ENCODE measurements around the gene MPND.

Gene MPND

DNA sequence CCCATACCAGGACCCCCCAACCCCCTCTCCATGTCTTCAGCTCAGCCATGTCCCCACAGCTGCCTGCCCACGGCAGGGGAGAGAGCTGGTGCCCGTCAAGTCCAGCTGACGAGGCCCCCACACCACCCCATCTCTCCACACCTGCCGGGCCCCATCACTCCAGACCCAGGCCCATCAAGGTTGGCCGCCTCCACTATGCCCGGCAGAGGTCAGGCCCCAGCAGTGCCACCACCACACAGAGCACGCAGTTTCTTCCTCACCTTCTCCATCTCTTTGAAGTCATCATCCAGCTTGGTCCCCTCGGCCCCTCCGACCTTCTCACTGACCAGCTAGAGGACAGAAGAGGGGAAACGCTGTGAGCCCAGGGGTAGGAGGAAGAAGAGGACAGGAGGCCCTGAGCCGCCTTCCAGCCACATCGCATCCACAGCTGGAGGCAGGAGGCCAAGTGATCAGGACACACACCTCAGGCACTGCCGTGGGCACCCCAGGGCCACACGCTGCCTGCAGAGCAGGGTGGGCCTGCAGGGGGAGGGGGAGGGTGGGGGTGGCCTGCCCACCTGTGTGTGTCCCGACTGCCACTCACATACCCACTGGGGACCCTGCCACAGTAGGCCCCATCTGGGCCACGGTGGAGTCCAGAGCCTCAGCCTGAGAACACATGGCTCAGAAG lies 23.4 kb downstream of the MPND start:
- DNase-seq (ENCODE audit: low spot score) = no peak

DNA sequence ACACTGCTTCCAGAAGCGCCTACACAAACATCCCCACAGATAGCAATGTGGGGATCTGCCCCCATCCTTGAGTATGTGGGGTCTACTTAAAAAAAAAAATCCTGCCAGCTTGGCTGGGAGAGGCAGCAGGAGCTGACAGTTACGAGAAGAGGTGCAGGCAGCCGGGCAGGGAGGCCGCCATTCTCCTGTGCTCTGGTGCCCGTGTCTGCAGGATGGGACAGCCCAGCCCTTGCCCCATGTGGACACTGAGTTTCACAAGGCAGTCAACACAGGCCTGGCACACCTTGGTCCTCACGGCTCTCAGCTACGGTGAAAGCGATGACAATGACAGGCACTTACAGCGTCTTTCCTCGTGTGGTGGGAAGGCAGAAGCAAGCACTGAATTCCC lies 24.0 kb downstream of the MPND start:
- no peak for DNase-seq (ENCODE audit: low spot score)

DNA sequence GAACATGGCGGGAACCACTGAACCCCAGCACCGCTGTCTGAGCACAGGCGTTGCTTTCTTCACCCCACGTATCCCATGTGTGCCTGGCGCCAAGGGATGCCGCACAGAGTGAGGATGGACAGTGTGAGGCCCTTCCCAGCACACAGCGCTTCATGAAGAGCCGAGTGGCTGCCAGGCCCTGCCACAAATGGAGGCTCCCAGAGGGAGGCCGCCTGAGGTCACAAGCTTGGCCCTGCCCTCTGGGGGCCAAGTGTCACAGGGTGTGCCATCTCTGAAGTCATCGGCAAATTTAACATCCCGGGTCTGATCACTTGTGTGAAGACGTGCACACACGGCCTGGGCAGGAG lies 24.4 kb downstream of the MPND start:
- DNase-seq (ENCODE audit: low spot score) = no peak

DNA sequence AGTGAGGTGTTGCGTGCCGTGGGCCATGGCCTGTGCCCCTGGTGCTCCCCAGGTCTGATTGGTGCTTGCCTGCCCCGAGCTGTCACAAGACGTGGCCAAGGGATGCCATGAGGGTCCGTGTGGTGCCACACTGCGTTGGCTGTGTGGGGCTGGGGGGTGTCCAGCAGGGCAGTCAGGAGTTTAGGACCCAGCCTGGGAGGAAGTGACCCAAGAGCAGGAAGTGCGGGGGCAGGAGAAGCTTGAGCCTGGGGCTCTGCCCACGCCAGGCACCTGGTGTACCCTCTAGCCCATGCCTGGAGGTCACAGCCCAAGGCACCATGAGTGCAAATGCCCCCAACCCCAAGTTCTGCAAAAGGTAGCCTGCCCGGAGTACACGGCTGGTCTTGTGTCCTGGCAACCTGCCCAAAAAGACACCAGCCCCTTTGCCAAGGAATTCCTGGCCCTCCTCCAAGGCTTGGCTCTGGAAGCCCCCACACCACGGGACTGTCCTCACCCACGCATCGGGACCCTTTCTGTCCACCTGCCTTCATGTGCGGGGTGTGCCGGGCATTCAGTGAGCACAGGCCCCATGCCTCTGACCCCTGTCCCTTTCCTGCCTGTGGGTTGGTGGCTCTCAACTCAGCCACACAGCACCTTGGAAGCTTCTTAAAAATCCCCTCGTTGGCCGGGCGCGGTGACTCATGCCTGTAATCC lies 24.9 kb downstream of the MPND start:
- DNase-seq (ENCODE audit: low spot score) = no peak

DNA sequence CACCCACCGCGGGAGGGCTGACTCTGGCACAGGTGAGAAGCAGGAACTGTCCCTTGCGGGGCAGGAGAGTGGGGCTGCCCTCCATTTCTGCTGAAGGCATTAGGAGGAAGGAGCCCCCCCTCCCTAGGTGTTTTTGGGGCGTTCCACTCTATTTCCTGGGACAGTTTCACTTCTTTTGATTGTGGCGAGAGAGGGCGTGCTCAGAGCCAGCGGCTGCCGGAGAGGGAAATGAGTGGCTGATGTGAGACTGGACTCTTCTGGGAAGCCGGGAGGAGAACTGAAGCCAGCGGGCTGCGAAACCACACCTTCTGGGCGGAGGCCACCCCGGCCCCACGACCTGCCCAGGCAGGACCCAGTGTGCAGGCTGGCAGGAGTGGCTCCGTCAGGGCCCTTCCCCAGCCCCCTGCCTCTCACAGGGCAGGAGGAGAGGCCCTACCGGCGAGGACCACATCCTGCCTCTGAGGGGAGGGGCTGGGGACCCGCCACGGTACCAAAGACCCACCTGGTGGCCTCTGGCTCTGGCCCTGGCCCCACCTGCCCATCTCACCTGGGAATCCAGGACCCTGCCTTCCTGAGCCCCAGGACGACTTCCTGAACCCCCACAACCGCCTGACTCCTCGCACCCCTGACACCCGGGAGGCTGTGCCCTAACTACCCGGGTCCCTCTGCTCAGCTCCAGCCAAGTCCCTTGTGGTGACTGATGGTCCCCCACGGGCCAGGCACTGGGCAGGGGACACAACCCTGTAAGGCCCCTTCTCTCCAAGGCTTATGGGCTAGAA lies 25.9 kb downstream of the MPND start:
- no peak for DNase-seq (ENCODE audit: low spot score)

DNA sequence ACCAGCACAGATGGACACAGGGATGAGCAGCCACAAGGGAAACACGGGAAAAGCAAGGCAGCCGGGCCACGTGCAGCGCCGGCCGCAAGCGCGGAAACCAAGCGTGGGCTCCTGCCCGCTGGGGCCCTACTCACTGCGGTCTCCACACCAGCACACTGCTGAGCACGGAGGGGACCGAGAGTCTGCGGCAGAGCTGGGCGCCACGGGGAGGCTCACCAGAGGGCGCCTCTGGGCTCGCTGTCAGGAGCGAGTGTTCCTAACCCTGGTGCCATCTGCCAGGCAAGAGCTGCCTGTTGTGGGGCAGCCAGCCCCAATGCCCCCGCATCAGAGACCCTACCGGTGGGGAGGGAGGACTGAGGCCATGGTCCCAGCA lies 26.5 kb downstream of the MPND start:
- no peak for DNase-seq (ENCODE audit: low spot score)

DNA sequence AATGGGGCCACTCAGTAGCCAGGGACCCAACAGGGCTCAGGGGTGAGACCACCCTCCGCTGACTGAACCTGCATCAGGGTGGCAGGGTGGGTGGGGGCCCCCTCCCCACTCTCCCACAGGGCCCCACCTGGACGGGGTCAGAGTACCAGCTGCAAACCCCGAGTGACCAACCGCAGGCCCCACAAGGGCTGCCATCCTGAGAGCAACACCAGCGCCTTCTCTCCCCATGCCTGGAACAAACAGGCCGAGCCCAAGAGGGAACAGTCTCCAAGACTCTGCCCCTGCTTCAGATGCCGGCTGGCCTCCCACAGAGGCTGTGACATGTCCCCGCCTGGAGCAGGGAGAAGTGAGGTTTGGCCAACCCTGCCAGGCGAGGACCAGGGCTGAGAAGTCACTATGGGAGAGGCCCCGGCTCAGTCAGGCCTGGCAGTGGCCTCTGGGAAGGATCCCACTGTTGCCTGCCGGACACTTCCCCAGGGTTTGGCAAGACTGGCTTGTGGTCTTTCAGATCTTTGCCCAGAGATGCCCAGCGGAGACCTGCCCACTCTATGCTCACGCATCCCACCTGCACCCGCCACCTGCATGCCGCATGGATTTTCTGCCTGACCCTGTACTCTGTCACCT lies 27.2 kb downstream of the MPND start:
- no peak for DNase-seq (ENCODE audit: low spot score)

DNA sequence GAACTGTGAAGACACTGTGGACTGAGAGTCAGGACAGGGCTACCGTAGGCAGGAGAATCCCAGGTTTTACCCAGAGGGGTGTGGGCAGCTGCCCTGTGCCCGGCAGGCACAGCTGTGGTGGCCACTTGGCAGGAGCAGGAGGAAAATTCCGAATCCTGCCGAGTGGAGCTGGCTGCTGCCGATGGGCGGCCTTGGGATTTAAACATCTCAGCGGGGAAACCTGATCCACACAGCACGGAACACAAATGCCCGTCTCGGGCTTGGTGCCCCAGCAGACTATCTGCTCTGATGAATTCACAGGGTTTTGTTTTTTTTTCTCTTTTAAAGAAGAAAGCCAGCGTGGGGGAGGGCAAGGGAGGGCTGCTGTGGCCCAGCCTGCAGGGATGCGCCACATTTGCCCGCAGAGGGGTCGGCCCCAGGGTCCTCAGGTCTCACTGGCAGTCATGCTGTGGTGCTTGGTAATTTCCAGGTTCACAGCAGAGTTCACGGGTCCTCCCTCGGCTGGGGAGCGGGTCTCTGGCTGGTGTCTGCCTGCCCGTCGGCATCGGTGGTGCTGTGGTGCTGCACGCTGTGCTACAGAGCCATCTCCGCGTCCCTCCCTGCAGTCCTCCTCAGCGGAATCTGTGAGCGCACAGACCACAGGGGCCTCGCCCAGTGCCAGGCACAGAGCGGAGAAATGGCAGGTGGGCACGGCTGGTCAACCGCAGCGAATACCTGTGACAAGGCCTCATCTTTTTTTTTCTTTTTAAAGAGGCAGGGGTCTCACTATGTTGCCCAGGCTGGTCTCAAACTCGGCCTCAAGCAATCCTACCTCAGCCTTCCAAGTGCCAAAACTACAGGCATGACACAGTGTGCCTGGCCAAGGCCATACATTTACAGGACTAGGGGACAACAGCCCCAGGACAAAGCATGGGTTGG lies 28.1 kb downstream of the MPND start:
- no peak for DNase-seq (ENCODE audit: low spot score)

DNA sequence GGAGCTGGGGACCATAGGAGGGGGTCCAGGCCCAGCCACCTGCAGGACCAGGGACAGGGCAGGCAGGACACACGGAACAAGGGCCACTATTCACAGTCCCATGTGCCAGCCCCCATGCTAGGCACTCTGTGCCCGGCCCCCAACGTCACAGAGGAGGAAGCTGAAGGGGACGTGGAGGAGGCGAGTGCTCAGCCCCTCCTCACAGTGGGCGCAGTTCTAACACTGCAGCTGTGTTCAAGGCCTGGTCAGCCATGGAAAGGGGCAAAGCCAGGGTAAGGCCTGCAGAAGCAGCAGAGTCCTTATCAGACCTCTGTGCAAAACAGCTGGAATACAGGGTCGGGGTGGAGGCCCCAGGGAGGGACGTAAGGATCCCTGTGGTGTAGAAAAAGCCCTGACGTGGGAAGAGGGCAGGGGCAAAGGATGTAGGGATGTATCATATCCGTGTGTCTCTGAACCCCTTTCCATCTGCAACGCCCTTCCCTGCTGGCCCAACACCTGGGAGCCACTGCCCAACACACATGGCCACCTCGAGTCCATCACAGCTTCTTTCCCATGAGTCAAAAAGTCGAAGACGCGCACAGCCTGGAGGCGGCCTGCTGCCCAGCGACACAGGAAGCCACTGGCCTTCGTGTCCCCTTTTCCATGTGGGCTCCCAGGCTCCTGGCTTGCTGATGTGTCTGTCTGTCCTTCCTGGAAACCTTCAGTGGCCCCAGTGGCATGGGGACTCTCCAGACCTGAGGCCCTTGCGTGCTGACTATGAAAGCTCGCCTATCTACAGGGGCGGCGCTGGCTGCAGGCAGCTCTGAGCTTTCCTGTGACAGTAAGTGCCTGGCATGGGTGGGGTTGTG lies 29.0 kb downstream of the MPND start:
- DNase-seq (ENCODE audit: low spot score) = no peak

DNA sequence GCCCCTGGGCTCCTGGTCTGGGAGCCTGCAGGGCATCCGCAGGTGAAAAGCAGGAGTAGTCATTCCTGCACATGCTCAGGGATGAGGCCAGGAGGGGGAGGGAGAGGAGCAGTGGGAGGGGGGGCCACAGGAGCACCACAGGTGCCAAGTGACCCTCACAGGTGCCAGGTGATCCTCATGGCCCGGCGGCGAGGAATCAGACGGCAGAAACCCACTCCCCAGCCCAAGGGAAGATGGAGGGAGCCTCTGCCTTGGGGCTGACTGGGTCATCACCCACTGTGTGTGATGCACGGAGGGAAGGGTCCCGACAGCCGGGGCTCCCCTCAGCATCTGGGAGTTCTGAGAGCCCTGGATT lies 29.6 kb downstream of the MPND start:
- DNase-seq (ENCODE audit: low spot score) = no peak

DNA sequence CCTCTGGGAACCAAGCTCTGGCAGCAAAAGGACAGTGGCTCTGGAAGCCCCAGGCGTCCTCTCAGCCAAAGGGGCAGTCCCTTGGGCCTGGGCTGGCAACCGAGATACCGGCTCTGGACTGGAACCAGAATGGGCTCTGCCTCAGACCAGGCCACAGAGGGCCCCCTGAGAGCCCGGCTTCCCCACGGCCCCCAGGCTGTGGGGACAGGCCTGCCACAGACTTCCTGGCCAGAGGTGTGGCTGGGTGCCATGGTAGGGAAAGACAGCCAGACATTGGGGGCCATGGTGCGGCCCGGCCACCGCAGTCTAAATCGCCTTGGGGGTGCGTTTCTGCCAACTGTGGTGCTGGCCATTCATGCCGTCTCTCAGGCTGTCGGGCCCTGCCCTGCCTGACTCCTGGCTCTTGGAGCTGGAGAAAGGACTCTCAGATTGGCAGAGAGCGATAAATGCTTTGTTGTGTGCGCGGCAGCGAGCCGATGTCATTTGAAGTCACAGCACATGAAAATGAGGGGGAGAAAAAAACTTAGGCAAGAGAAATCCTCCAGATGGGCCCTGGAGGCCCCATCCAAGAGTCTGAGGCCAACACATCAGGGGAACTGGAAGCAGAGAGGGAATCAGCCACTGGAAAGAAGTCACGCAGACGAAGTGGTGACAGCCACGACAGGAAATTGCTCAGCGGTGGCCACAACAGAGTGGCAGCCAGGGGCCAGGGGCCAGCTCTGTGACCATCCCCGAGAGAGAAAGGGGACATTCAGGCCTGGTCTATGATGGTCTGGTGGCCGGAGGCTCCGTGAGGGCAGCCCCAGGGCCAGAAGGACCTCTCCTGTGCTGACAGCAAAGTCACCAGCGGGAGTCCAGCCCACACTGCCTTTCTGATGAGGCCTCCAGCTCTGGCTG lies 30.5 kb downstream of the MPND start:
- no peak for DNase-seq (ENCODE audit: low spot score)

DNA sequence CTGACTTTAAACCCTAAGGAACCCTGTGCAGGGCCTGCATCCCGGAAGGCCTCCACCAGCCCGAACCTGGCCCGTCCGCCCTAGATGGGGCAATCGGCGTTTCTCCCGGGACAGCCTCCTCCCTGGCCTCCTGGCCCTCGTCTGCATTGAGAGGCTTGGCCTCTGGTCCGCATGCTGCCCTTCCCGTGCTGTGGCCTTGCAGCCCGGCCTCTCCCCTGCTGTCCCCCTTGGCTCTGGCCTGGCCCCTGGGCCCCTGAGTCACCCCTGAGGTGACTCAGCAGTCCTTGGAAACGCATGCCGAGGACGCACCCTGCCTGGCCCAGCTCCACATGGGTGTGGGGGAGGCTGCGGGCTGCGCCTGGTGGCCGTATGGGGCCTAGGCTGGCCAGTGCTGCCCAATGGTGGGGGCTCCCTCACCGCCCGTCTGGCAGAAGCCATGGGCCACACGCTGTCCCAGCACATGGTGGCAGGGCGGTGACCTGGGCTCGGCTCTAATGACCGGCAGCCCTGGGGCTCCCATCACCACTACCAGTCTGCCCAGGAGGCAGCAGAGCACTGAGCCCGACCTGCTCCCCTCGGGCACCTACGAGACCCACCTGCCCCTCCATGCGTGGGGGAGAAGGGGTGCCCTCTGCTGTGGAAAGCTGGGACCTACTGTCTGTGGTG lies 31.3 kb downstream of the MPND start:
- no peak for DNase-seq (ENCODE audit: low spot score)

DNA sequence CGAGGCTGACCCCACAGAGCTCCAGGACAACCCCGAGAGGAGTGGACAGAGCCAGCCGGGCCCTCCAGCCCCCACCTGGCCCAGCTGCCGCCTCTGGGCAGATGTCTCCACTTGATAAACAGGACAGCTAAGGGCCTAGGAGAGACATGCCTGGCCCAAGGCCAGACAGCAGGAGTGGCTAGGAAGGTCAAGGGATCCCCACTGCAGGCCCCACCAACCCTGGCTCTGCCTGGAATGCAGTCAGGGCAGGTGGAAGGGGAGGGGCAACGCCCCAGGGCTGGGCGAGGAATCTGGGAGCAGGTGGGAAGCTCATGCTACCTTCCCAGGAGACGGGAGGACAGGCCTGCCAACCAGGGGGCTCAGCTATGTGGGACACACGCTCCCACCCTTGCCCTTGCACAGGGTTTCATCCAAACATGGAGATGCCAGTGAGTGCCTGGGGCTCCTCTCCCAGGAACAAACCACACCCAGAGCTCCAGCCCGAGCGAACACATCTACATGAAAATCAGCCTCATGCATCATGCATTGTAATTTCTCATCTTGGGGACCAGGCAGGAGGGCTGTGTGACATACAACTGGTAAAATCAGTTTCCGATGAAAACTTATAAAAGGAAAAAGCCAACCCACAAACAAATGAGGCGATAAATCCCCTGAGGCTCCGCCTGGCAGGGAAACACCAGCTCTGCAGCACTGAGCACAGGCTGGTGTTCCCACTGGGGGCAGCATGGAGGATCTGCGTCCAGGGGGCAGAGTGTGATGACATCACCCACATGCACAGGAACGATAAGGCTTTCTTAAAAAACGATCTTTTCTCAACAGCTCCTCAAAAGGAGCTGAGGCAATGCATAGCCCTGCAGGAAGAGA lies 32.0 kb downstream of the MPND start:
- DNase-seq (ENCODE audit: low spot score) = no peak

DNA sequence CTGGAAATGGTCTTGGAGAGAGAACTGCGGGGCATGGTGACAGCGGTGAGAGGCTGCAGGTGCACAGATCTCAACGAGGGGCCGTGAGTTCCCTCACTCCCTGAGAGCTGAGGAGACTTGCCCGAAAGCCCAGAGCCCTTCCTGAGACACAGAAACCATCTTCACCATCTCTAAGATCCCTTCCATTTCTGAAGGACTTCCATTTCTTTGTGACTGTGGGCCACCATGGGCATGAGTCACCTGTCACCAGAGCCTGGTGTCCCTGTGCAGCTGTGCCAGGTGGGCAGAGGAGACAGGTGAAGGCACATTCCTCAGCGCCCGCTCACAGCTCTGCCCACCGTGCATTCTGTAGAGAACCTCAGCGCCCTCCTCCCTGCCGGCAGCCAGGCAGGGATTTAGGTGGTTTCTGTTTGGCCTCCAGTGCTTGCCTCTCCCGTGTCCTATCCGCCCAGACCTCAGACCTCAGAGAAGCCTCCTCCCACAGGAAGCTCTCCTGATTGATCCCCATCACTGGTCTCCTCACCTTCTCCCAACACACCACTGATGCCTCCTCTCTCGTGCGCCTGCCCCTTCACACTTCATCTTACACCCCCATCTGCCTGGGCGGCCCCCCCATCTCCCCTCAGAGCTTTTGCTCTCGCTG lies 32.8 kb downstream of the MPND start:
- no peak for DNase-seq (ENCODE audit: low spot score)

DNA sequence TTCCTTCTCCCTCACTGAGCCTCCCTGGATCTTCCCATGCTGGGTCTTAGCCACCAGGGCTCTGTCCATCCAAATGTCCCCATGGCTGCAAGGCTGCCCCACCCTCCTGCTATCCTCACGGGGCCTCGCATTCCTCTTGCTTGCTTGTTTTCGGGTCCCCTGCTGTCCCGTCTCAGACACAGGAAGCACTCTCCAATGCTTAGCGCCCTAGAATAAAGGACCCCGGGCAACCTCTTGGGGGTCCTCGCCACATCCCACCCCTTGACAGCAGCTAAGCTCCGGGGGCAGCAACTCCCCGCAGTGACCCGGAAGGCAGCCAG lies 33.3 kb downstream of the MPND start:
- no peak for DNase-seq (ENCODE audit: low spot score)

DNA sequence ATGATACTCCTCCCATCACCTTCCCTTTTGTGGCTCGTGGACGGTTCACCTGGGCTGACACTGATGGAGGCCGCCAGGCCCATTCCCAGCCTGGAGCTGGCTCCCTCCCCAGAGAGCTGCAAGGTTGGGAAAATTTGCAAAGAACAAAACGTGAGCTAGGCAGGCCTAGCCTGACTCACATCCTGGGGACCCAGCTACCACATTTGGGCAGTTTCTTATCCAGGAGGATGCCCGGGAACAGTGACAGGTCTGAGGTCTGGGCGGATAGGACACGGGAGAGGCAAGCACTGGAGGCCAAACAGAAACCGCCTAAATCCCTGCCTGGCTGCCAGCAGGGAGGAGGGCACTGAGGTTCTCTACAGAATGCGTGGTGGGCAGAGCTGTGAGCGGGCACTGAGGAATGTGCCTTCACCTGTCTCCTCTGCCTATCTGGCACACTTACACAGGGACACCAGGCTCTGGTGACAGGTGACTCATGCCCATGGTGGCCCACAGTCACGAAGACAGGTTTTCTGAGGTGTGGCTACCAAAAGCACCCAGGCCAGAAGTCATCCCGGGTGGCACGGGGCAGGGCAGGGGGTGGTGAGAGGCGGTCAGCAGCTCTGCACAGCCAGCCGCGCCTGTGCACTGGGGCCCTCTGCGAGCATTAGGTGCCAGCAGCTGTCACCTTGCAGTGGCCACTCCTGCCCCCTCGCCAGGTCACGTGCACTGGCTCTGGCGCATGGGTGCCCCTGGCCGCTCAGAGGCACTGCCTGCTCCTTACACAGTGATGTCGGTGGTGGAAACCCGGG lies 33.8 kb downstream of the MPND start:
- no peak for DNase-seq (ENCODE audit: low spot score)

DNA sequence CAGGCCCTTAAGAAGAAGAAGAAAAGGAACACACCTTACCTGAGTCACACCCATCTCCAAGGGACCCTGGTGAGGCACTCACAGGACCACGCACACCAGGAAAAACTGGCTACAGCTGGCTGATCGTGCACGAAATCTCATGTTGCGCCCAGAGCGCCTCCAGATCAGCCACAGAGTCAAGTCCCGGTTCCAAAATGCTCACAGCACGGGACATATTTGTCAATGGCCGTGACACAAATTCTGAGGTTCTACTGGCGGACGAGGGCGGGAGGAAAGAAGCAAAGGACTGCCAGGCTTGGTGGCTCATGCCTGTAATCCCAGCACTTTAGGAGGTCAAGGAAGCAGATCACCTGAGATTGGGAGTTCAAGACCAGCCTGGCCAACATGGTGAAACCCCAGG lies 35.5 kb downstream of the MPND start:
- DNase-seq (ENCODE audit: low spot score) = no peak

Data from HuH-7 (cell line).